ENCODE results near the gene SORBS1. TPM values are rescaled to one million over a fixed set of nuclear protein-coding genes. Genes with fewer than 3 reads are reported as not detected.

SORBS1 gene
- total and polyA plus RNA-seq, 2 of the 13 experiments (the other 11 are each of a cell fraction or from before 2014, with no cell fraction given): 16.8 to 39.8 TPM

GRCh38 chr10:95524358-95525032 lies 36.7 kb downstream of the SORBS1 start:
- Histone ChIP-seq H3K4me1 (ENCODE audit: insufficient read depth, low read length) (peaks cover 36% of the 10 kb centered on the region), H3K36me3 (replicated peaks in 1 of 2; ENCODE audit: control insufficient read depth in 1 of 2, insufficient read depth in 2 of 2, low read length in 2 of 2) (no peaks in the 10 kb centered on the region; a peak in 1 of 5 replicates), H3K27ac (ENCODE audit: extremely low read length, insufficient read depth, low read length) (no peak overlapping the region), H2AFZ (ENCODE audit: low read length) (no peak overlapping the region), H4K20me1 (ENCODE audit: insufficient read depth, low read length) (no peaks in the 10 kb centered on the region), H3K4me2 (ENCODE audit: low read depth, low read length) (no peak overlapping the region), H3K9ac (ENCODE audit: insufficient read depth, low read depth, low read length) (no peak overlapping the region), H3K9me3 (ENCODE audit: low read length) (no peaks in the 10 kb centered on the region), H3K79me2 (ENCODE audit: insufficient read depth, low read length) (peaks cover 69% of the 10 kb centered on the region), H3K4me3 (replicated peaks in 1 of 3; ENCODE audit: insufficient read depth in 1 of 3, low read depth in 2 of 3, low read length in 3 of 3) (no peak overlapping the region), H3K27me3 (ENCODE audit: control insufficient read depth in 1 of 2, insufficient read depth in 2 of 2, low read length in 2 of 2) (no peaks in the 10 kb centered on the region)
- DNase-seq (ENCODE audit: low spot score) (no peak), ATAC-seq (no peak), FAIRE-seq (no peak)
- ChIA-PET CTCF (ENCODE audit: low intra/inter-chr PET ratio, low total read pairs) (no interaction called here), POLR2A (no interaction called here)
- WGBS (ENCODE audit: low lambda C conversion rate): 98% methylated on average over 7 of the region's 7 CpGs
- TF ChIP-seq TFAP4 (IDR thresholded peaks at IDR 0.05; ENCODE audit: borderline replicate concordance, low read depth): no peak
- no peak for TF ChIP-seq ZNF263 (CRISPR knock-in tag; IDR thresholded peaks at IDR 0.05)
- no peak for TF ChIP-seq ONECUT2 (CRISPR knock-in tag; IDR thresholded peaks at IDR 0.05)
- TF ChIP-seq MLLT10 (CRISPR knock-in tag; IDR thresholded peaks at IDR 0.05): no peak
- TF ChIP-seq RFX3 (CRISPR knock-in tag; IDR thresholded peaks at IDR 0.05): no peak
- no peak for TF ChIP-seq AGO1 (IDR thresholded peaks at IDR 0.05; ENCODE audit: low read depth, low read length, poor library complexity, severe bottlenecking)
- TF ChIP-seq CAMTA2 (CRISPR knock-in tag; IDR thresholded peaks at IDR 0.05; ENCODE audit: borderline replicate concordance): no peak
- no peak for TF ChIP-seq ZNF746 (CRISPR knock-in tag; IDR thresholded peaks at IDR 0.05)
- no TSS peak for BruUV-seq (replicated peaks)
- in situ Hi-C loops (cut with HindIII; ENCODE audit: extremely low pct_ligation_motif_present, low pct_unique_long_range_greater_than_20kb): no loop called here
- intact Hi-C loops (cut with micrococcal nuclease; ENCODE audit: unreplicated experiment): no loop called here

DNA sequence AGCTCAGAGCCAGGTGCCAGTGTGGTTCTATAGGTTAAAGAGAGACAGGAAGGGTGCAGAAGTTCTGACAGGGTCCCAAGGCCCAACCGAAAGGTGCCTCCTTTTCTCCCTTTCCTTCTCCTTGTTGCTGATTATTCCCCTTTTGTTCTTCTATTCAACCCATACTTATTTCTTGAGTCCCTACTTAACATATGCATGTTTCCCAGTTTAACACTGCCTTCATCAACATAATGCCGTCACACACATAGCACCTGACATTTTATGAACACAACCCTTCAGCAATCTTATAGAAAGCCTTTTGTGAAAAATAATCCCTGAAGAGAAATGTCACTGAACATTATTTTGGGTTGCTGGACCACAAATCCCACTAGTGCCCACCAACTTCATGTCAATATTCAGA lies 39.1 kb downstream of the SORBS1 start:
- in situ Hi-C loops (cut with HindIII; ENCODE audit: extremely low pct_ligation_motif_present, low pct_unique_long_range_greater_than_20kb): no loop called here
- 98% methylated on average over 2 of the region's 2 CpGs for WGBS (ENCODE audit: low lambda C conversion rate)
- ATAC-seq (no peak), FAIRE-seq (no peak), DNase-seq (ENCODE audit: low spot score) (no peak)
- Histone ChIP-seq H3K36me3 (replicated peaks in 1 of 2; ENCODE audit: control insufficient read depth in 1 of 2, insufficient read depth in 2 of 2, low read length in 2 of 2) (no peaks in the 10 kb centered on the region; a peak in 2 of 5 replicates), H3K4me3 (replicated peaks in 1 of 3; ENCODE audit: insufficient read depth in 1 of 3, low read depth in 2 of 3, low read length in 3 of 3) (no peak overlapping the region), H3K27ac (ENCODE audit: extremely low read length, insufficient read depth, low read length) (no peak overlapping the region), H3K27me3 (ENCODE audit: control insufficient read depth in 1 of 2, insufficient read depth in 2 of 2, low read length in 2 of 2) (no peaks in the 10 kb centered on the region), H3K9me3 (ENCODE audit: low read length) (no peaks in the 10 kb centered on the region), H3K4me1 (ENCODE audit: insufficient read depth, low read length) (peaks cover 43% of the 10 kb centered on the region), H4K20me1 (ENCODE audit: insufficient read depth, low read length) (no peaks in the 10 kb centered on the region), H3K4me2 (ENCODE audit: low read depth, low read length) (no peak overlapping the region), H3K79me2 (ENCODE audit: insufficient read depth, low read length) (peaks cover 66% of the 10 kb centered on the region), H2AFZ (ENCODE audit: low read length) (no peak overlapping the region), H3K9ac (ENCODE audit: insufficient read depth, low read depth, low read length) (no peak overlapping the region)
- CTCF ChIA-PET (ENCODE audit: low intra/inter-chr PET ratio, low total read pairs): no interaction called here
- BruUV-seq (replicated peaks): no TSS peak
- intact Hi-C loops (cut with micrococcal nuclease; ENCODE audit: unreplicated experiment): no loop called here
- POLR2A ChIA-PET: no interaction called here
- no peak for TF ChIP-seq SMC3 (IDR thresholded peaks at IDR 0.05; ENCODE audit: low read length)
- TF ChIP-seq PLRG1 (conservative IDR thresholded peaks at IDR 0.05): no peak
- TF ChIP-seq TBX2 (CRISPR knock-in tag; IDR thresholded peaks at IDR 0.05; ENCODE audit: borderline replicate concordance): no peak
- TF ChIP-seq ZNF83 (CRISPR knock-in tag; IDR thresholded peaks at IDR 0.05; ENCODE audit: borderline replicate concordance): no peak
- no peak for TF ChIP-seq MBD4 (IDR thresholded peaks at IDR 0.05; ENCODE audit: borderline replicate concordance, low read length)
- TF ChIP-seq, protein P1, sequence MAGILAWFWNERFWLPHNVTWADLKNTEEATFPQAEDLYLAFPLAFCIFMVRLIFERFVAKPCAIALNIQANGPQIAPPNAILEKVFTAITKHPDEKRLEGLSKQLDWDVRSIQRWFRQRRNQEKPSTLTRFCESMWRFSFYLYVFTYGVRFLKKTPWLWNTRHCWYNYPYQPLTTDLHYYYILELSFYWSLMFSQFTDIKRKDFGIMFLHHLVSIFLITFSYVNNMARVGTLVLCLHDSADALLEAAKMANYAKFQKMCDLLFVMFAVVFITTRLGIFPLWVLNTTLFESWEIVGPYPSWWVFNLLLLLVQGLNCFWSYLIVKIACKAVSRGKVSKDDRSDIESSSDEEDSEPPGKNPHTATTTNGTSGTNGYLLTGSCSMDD (CRISPR knock-in tag; IDR thresholded peaks at IDR 0.05): no peak
- TF ChIP-seq MNT (IDR thresholded peaks at IDR 0.05): no peak
- TF ChIP-seq NR2F1 (CRISPR knock-in tag; IDR thresholded peaks at IDR 0.05): no peak
